Ammon's horn (tissue), 1 donor: ENCODE data around the gene PAX2.

Experiments
- DNase-seq: peaks from one replicate; pipeline ENCODE4 v3.0.0-alpha.2; 2016; ENCODE audit warnings: low spot score

PAX2 gene

GRCh38 chr10:100817268-100817839 is 72.0 kb downstream of the PAX2 start:
- no peak for DNase-seq

GRCh38 chr10:100819424-100819823 is 74.0 kb downstream of the PAX2 start:
- DNase-seq, result no peak

GRCh38 chr10:100823194-100823593 is 77.8 kb downstream of the PAX2 start:
- DNase-seq, result no peak

- DNase-seq, result no peak
Observed at GRCh38 chr10:100824886-100825285, 79.5 kb downstream of the PAX2 start.

GRCh38 chr10:100825325-100825875 is 80.0 kb downstream of the PAX2 start:
- no peak for DNase-seq

- no peak for DNase-seq
Observed at GRCh38 chr10:100826031-100826651, 80.8 kb downstream of the PAX2 start.

GRCh38 chr10:100826661-100826982 is 81.2 kb downstream of the PAX2 start:
- no peak for DNase-seq

GRCh38 chr10:100826983-100827818 is 81.8 kb downstream of the PAX2 start:
- DNase-seq, result no peak

GRCh38 chr10:100827819-100828737 is 82.7 kb downstream of the PAX2 start:
- no peak for DNase-seq

- DNase-seq, result no peak
Observed at GRCh38 chr10:100828738-100829096, 83.3 kb downstream of the PAX2 start.

GRCh38 chr10:100829097-100829870 is 83.9 kb downstream of the PAX2 start:
- no peak for DNase-seq

GRCh38 chr10:100829933-100830727 is 84.7 kb downstream of the PAX2 start:
- DNase-seq, result no peak

- no peak for DNase-seq
Observed at GRCh38 chr10:100830728-100831111, 85.3 kb downstream of the PAX2 start.

- no peak for DNase-seq
Observed at GRCh38 chr10:100831742-100832141, 86.4 kb downstream of the PAX2 start.

GRCh38 chr10:100835810-100836209 is 90.4 kb downstream of the PAX2 start:
- no peak for DNase-seq

- DNase-seq, result no peak
Observed at GRCh38 chr10:100836891-100837290, 91.5 kb downstream of the PAX2 start.

- no peak for DNase-seq
Observed at GRCh38 chr10:100837300-100837699, 91.9 kb downstream of the PAX2 start.

GRCh38 chr10:100838986-100839385 is 93.6 kb downstream of the PAX2 start:
- no peak for DNase-seq

- no peak for DNase-seq
Observed at GRCh38 chr10:100841528-100841927, 96.1 kb downstream of the PAX2 start.

GRCh38 chr10:100847440-100847839 is 102.1 kb downstream of the PAX2 start:
- DNase-seq, result no peak
